Stimulated activated CD4-positive, alpha-beta T cell treated with anti-CD3 and anti-CD28 coated beads, Interleukin-15, amount 100 ng/mL, for 24 hours (primary cell): ENCODE results near the gene IPO8.
"Not testable (repeated sequence)": the region's sequence is repeated elsewhere in the genome, so short reads cannot be mapped to it uniquely, and the experiment has no call there.

ENCODE experiments used
- DNase-seq: peaks from one replicate; pipeline ENCODE4 v3.0.0-alpha.2; 2020

The IPO8 gene

GRCh38 chr12:30603129-30603528 lies 92.5 kb downstream of the IPO8 start:
- DNase-seq: no peak

- DNase-seq: no peak
Measured at GRCh38 chr12:30602678-30603077, 93.0 kb downstream of the IPO8 start.

- no peak for DNase-seq
Measured at GRCh38 chr12:30599608-30600007, 96.1 kb downstream of the IPO8 start.

- no peak for DNase-seq
Measured at GRCh38 chr12:30598889-30599288, 96.8 kb downstream of the IPO8 start.

- DNase-seq: no peak
Measured at GRCh38 chr12:30595742-30596141, 99.9 kb downstream of the IPO8 start.

GRCh38 chr12:30594509-30594908 lies 101.2 kb downstream of the IPO8 start:
- DNase-seq: no peak

- DNase-seq: not testable (repeated sequence)
Measured at GRCh38 chr12:30588572-30588971, 107.1 kb downstream of the IPO8 start.

GRCh38 chr12:30587782-30588181 lies 107.9 kb downstream of the IPO8 start:
- DNase-seq: no peak

- DNase-seq: no peak
Measured at GRCh38 chr12:30585877-30586276, 109.8 kb downstream of the IPO8 start.

- DNase-seq: no peak
Measured at GRCh38 chr12:30582943-30583342, 112.7 kb downstream of the IPO8 start.

- DNase-seq: no peak
Measured at GRCh38 chr12:30580344-30580743, 115.3 kb downstream of the IPO8 start.
